SJSA1 (cell line): ENCODE data around the gene TMEM82. TPM values are rescaled to one million over a fixed set of nuclear protein-coding genes. Genes with fewer than 3 reads are reported as not detected.

Source experiments
- DNase-seq, 2 experiments: peaks; one replicate each; pipeline ENCODE4 v3.0.0-alpha.2; 2015 to 2020; ENCODE audit warnings: low spot score in 2 of 2, low read depth in 1 of 2
- H3K27ac ChIP-seq: fragments of 250-450 bp; sonication (Bioruptor Pico); 2 replicates; pipeline ENCODE4 v1.5.1; 2020; ENCODE audit warnings: mild to moderate bottlenecking, moderate library complexity
- H3K27me3 ChIP-seq: fragments of 250-450 bp; sonication (Bioruptor Pico); replicated peaks from 2 replicates; pipeline ENCODE4 v1.5.1; 2020; ENCODE audit warnings: mild to moderate bottlenecking, moderate library complexity
- H3K36me3 ChIP-seq: fragments of 250-450 bp; sonication (Bioruptor Pico); 2 replicates; pipeline ENCODE4 v1.5.1; 2020; ENCODE audit warnings: mild to moderate bottlenecking
- H3K4me1 ChIP-seq: fragments of 250-450 bp; sonication (Bioruptor Pico); replicated peaks from 2 replicates; pipeline ENCODE4 v1.6.1; 2021; ENCODE audit warnings: mild to moderate bottlenecking
- H3K4me3 ChIP-seq: fragments of 250-450 bp; sonication (Bioruptor Pico); 2 replicates; pipeline ENCODE4 v1.5.1; 2020; ENCODE audit warnings: mild to moderate bottlenecking
- H3K9me3 ChIP-seq: fragments of 250-450 bp; sonication (Bioruptor Pico); replicated peaks from 2 replicates; pipeline ENCODE4 v1.5.1; 2020; ENCODE audit warnings: mild to moderate bottlenecking
- total RNA-seq: library from RNA; depleted of rRNA; stranded (reverse); fragments of >200 nt; shearing (Covaris generic); gene quantifications from 2 replicates; pipeline ENCODE4 v1.2.3, GENCODE V29; 2014

The TMEM82 gene
- total RNA-seq, 1 experiment from 2014 or later = not detected

DNA sequence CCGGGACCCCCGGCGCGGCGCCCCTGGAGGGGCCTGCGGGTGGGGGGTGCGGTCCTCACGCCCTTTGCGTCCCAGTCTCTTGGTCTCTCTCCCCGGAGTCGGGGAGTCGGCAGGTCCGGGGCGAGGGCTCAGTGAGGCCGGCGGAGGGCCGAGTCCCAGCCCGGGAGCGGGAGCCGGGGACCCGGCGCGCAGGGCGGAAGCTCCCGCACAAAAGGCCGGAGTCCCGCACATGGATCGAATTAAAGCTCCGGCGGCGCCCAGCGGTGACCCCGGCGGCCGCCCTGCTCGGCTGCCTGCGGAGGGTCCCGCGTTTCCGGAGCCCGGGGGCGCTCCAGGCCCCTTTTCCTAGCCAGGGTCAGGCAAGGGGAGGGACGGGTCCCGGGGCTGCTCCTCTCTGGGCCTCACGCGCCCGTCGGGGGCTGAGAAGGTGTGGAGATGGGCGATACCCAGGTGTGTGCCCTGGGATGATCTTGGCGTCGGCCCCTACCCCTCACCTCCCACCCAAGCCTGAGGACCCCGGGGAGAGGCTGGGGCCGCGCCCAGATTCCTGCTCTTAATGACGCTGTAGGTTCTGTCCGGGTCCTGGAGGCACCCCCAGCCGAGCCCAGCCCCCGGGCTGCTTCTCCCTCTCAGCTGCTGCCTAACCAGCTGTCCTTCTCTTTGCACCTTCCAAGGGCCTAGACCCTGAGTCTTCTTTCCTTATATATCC, 16.8 kb downstream of the TMEM82 start:
- DNase-seq = peak in 1 of 2 experiments; percentile 50

GRCh38 chr1:15760520-15761211, 18.4 kb downstream of the TMEM82 start:
- no peaks in the 10 kb centered on the region for H3K27me3 ChIP-seq
- no peaks in the 10 kb centered on the region for H3K9me3 ChIP-seq
- peaks cover 37% of the 10 kb centered on the region for H3K36me3 ChIP-seq
- H3K4me3 ChIP-seq = peak overlapping the region; percentile 88
- peaks cover 49% of the 10 kb centered on the region for H3K4me1 ChIP-seq
- peak overlapping the region; percentile 85 for H3K27ac ChIP-seq
- peak; percentile 90 to 93 for DNase-seq

More for the DNA sequence above, 16.8 kb downstream of the TMEM82 start:
- H3K9me3 ChIP-seq = no peaks in the 10 kb centered on the region
- H3K4me3 ChIP-seq = peak overlapping the region; percentile 88
- H3K27ac ChIP-seq = peak overlapping the region; percentile 85
- H3K27me3 ChIP-seq = no peaks in the 10 kb centered on the region
- peaks cover 49% of the 10 kb centered on the region for H3K4me1 ChIP-seq
- H3K36me3 ChIP-seq = peaks cover 21% of the 10 kb centered on the region

- Histone ChIP-seq H3K27me3 (no peaks in the 10 kb centered on the region), H3K4me1 (peaks cover 49% of the 10 kb centered on the region), H3K27ac (peak overlapping the region; percentile 85), H3K4me3 (no peak overlapping the region; the same call in 1 of the 2 replicates), H3K36me3 (peaks cover 45% of the 10 kb centered on the region), H3K9me3 (no peaks in the 10 kb centered on the region)
- DNase-seq = no peak
Observed at GRCh38 chr1:15761366-15762128, 19.2 kb downstream of the TMEM82 start.

GRCh38 chr1:15762546-15762945, 20.2 kb downstream of the TMEM82 start:
- peaks cover 44% of the 10 kb centered on the region for H3K4me1 ChIP-seq
- peaks cover 50% of the 10 kb centered on the region for H3K36me3 ChIP-seq
- H3K27ac ChIP-seq = no peak overlapping the region
- H3K27me3 ChIP-seq = no peaks in the 10 kb centered on the region
- H3K9me3 ChIP-seq = no peaks in the 10 kb centered on the region
- H3K4me3 ChIP-seq = no peak overlapping the region
- no peak for DNase-seq

GRCh38 chr1:15764269-15764764, 22.0 kb downstream of the TMEM82 start:
- Histone ChIP-seq H3K9me3 (no peaks in the 10 kb centered on the region), H3K36me3 (peaks cover 60% of the 10 kb centered on the region), H3K27me3 (no peaks in the 10 kb centered on the region), H3K4me3 (no peak overlapping the region), H3K27ac (no peak overlapping the region), H3K4me1 (peaks cover 36% of the 10 kb centered on the region)
- no peak for DNase-seq

DNA sequence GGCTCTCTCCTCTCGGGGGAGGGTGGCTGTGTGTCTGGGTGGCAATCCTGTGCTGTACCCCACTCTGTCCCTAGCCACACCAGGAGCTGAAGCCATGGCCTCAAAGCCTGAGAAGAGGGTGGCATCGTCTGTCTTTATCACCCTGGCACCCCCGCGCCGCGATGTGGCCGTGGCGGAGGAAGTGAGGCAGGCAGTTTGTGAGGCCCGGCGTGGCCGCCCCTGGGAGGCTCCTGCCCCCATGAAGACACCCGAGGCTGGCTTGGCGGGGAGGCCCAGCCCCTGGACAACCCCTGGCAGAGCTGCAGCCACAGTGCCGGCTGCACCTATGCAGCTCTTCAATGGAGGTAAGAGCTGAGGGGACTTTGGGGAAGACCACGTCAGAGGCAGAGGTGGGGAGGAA, 22.6 kb downstream of the TMEM82 start:
- Histone ChIP-seq H3K4me3 (no peak overlapping the region), H3K4me1 (peaks cover 35% of the 10 kb centered on the region), H3K27me3 (no peaks in the 10 kb centered on the region), H3K36me3 (peaks cover 63% of the 10 kb centered on the region), H3K9me3 (no peaks in the 10 kb centered on the region), H3K27ac (no peak overlapping the region)
- no peak for DNase-seq

- H3K27me3 ChIP-seq = no peaks in the 10 kb centered on the region
- H3K9me3 ChIP-seq = no peaks in the 10 kb centered on the region
- peaks cover 36% of the 10 kb centered on the region for H3K4me1 ChIP-seq
- peaks cover 71% of the 10 kb centered on the region for H3K36me3 ChIP-seq
- H3K27ac ChIP-seq = no peak overlapping the region
- no peak for DNase-seq
- H3K4me3 ChIP-seq = no peak overlapping the region
Observed at GRCh38 chr1:15765495-15766194, 23.3 kb downstream of the TMEM82 start.

- Histone ChIP-seq H3K27me3 (no peaks in the 10 kb centered on the region), H3K9me3 (no peaks in the 10 kb centered on the region), H3K4me1 (peaks cover 36% of the 10 kb centered on the region), H3K4me3 (no peak overlapping the region), H3K36me3 (peaks cover 85% of the 10 kb centered on the region), H3K27ac (no peak overlapping the region)
- DNase-seq = no peak
Observed at GRCh38 chr1:15767941-15768340, 25.6 kb downstream of the TMEM82 start.

GRCh38 chr1:15768388-15768787, 26.1 kb downstream of the TMEM82 start:
- Histone ChIP-seq H3K36me3 (peaks cover 86% of the 10 kb centered on the region), H3K4me1 (peaks cover 36% of the 10 kb centered on the region), H3K9me3 (no peaks in the 10 kb centered on the region), H3K27ac (no peak overlapping the region), H3K4me3 (no peak overlapping the region), H3K27me3 (no peaks in the 10 kb centered on the region)
- DNase-seq = no peak

DNA sequence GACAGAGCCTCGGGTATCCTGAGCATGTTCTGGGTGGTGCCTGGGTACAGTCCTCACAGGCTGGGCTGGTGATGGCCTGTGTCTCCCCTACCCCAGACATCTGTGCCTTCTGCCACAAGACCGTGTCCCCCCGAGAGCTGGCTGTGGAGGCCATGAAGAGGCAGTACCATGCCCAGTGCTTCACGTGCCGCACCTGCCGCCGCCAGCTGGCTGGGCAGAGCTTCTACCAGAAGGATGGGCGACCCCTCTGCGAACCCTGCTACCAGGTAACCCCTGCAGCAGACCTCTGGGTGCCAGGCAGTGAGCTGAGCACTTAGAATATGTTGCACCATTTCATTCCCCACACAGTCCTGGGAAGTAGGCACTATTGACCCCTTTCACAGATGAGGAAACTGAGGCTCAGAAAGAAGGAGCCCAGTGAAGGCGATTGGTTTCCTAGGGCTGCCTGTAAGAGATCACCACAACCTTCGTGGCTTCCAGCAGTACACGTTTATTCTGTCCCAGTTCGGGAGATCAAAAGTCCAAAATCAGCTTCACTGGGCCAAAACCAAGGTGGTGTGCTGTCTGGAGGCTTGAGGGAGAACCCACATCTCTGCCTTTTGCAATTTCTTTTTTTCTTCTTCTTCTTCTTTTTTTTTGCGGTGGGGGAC, 28.1 kb downstream of the TMEM82 start:
- Histone ChIP-seq H3K4me3 (no peak overlapping the region), H3K36me3 (peaks cover 78% of the 10 kb centered on the region), H3K27me3 (no peaks in the 10 kb centered on the region), H3K4me1 (peaks cover 36% of the 10 kb centered on the region), H3K9me3 (no peaks in the 10 kb centered on the region), H3K27ac (no peak overlapping the region)
- DNase-seq = no peak

DNA sequence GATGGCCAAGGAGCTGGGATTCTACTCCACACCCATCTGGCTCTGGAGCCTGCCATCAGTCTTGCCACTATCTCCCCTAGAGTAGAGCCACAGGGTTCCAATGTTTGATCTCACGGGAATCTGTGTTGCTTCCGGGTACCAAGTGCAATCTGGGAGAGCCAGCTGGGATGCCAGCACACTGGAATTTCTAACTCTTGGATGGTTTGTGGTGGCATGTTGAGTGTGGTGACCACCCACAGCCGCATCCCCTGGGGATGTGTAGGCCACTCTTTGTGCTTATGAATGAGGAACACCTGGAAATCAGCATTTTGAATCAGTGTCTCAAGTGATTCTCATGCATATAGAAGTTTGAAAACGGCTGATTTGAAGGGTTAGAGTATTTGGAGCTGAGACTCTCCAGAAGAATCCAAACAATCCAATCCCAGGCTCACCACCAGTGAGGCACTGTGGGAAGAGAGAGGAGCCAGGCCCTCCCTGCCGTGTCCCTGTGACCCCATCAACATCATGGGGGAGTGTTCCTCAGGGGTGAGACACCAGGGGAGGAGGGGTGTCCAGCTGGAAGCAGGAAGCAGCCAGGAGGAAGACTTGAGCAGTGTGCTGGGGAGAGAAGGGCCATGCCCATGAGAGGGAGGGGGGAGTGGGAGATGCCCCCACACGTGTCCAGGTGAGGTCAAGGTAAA, 29.7 kb downstream of the TMEM82 start:
- DNase-seq = peak; percentile 75 to 77

DNA sequence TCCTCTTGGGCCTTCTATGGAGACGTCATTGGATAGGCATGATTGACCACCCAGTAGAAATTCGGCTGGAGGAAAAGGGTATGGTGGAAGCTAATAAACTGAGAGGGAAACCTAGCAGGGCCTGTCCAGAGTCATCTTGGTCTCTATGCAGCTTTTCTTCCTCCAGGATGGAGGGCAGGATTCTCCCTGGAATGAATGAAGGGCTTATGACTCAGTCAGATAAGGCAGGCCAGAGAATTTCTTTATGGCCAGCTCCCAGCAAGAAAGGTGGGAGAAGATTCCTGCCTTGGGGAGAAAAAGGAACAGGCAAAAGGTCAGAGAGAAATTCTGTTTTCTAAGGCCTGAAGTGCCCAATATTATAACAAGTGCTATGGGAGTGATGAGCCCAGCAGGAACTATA, 33.4 kb downstream of the TMEM82 start:
- H3K9me3 ChIP-seq = no peaks in the 10 kb centered on the region
- H3K36me3 ChIP-seq = peaks cover 84% of the 10 kb centered on the region
- H3K4me1 ChIP-seq = peaks cover 17% of the 10 kb centered on the region
- no peak overlapping the region for H3K27ac ChIP-seq
- no peaks in the 10 kb centered on the region for H3K27me3 ChIP-seq
- no peak for DNase-seq
- H3K4me3 ChIP-seq = no peak overlapping the region

More for the DNA sequence above, 29.7 kb downstream of the TMEM82 start:
- H3K4me1 ChIP-seq = peaks cover 36% of the 10 kb centered on the region
- H3K9me3 ChIP-seq = no peaks in the 10 kb centered on the region
- no peak overlapping the region for H3K4me3 ChIP-seq
- peaks cover 79% of the 10 kb centered on the region for H3K36me3 ChIP-seq
- no peaks in the 10 kb centered on the region for H3K27me3 ChIP-seq
- peak overlapping the region; percentile 46 for H3K27ac ChIP-seq
